SK-N-SH (cell line): Measurements from ENCODE around the gene TMEM87B. TPM values are rescaled to one million over a fixed set of nuclear protein-coding genes. Genes with fewer than 3 reads are reported as not detected.

Experiments used
- CTCF ChIA-PET: fragments of 300-600, 350-600 bp; formaldehyde crosslinking; extraction: SDS; loops from one replicate; lab custom pipeline; 2021; lab: Yijun Ruan, JAX
- POLR2A ChIA-PET: fragments of 350-600 bp; sonication (Branson Sonifier 250); formaldehyde crosslinking; extraction: SDS; loops from one replicate; lab custom pipeline; 2020; ENCODE audit warnings: antibody characterized with exemption, inconsistent platforms; lab: Yijun Ruan, JAX
- DNase-seq: peaks from one replicate; pipeline ENCODE4 v3.0.0; 2012
- H2AFZ ChIP-seq: fragments of 200-600 bp; sonication (generic); 2 replicates; pipeline ENCODE4 v1.8.1; 2016; ENCODE audit warnings: antibody characterized with exemption, mild to moderate bottlenecking, low read depth
- H3F3A ChIP-seq: fragments of 200-600 bp; sonication (generic); replicated peaks from 2 replicates; pipeline ENCODE3; 2016; ENCODE audit warnings: antibody characterized with exemption, mild to moderate bottlenecking; ENCODE audit not compliant: insufficient read depth
- H3K27ac ChIP-seq, 2 experiments: fragments of 200-500 bp in 1 of 2; fragments of 200-600 bp in 1 of 2; sonication (Bioruptor generic) in 1 of 2; sonication (generic), shearing (Covaris generic) in 1 of 2; 2 replicates each; pipeline versions ENCODE4 v1.5.1 to v1.6.1; 2014 to 2016; ENCODE audit warnings: low read depth in 2 of 2, inconsistent platforms in 1 of 2, low read length in 1 of 2, mild to moderate bottlenecking in 1 of 2, mixed read lengths in 1 of 2
- H3K27me3 ChIP-seq: fragments of 200-600 bp; sonication (generic), shearing (Covaris generic); 2 replicates; pipeline ENCODE4 v1.6.1; 2016; ENCODE audit warnings: mixed run types; ENCODE audit not compliant: insufficient read depth
- H3K36me3 ChIP-seq, 2 experiments: fragments of 200-500 bp in 1 of 2; fragments of 200-600 bp in 1 of 2; sonication (Bioruptor generic) in 1 of 2; sonication (generic) in 1 of 2; replicated peaks in 1 of 2; 2 replicates each; pipeline versions ENCODE3 to v1.5.1; 2014 to 2016; ENCODE audit warnings: low read length in 1 of 2, mild to moderate bottlenecking in 1 of 2; ENCODE audit not compliant: insufficient read depth in 2 of 2, control insufficient read depth in 1 of 2
- H3K4me1 ChIP-seq, 2 experiments: fragments of 200-500 bp in 1 of 2; fragments of 200-600 bp in 1 of 2; sonication (Bioruptor generic) in 1 of 2; sonication (generic), shearing (Covaris generic) in 1 of 2; 2 replicates each; pipeline versions ENCODE4 v1.5.1 to v1.6.1; 2014 to 2016; ENCODE audit warnings: low read depth in 1 of 2, low read length in 1 of 2, mixed run types in 1 of 2; ENCODE audit not compliant: insufficient read depth in 2 of 2, control insufficient read depth in 1 of 2
- H3K4me2 ChIP-seq: fragments of 200-600 bp; sonication (generic), shearing (Covaris generic); 2 replicates; pipeline ENCODE4 v1.6.1; 2017; ENCODE audit warnings: mixed run types
- H3K4me3 ChIP-seq, 2 experiments: fragments of 200-500 bp in 1 of 2; fragments of 200-600 bp in 1 of 2; sonication (Bioruptor generic) in 1 of 2; sonication (generic), shearing (Covaris generic) in 1 of 2; 2 replicates each; pipeline versions ENCODE4 v1.5.1 to v1.8.1; 2014 to 2016; ENCODE audit warnings: low read depth in 2 of 2, inconsistent platforms in 1 of 2, low read length in 1 of 2, mild to moderate bottlenecking in 1 of 2, mixed read lengths in 1 of 2, moderate library complexity in 1 of 2
- H3K79me2 ChIP-seq: fragments of 200-600 bp; sonication (generic); 2 replicates; pipeline ENCODE4 v1.8.1; 2017; ENCODE audit warnings: mild to moderate bottlenecking; ENCODE audit not compliant: insufficient read depth
- H3K9ac ChIP-seq: fragments of 200-600 bp; sonication (generic); 2 replicates; pipeline ENCODE4 v1.6.1; 2017; ENCODE audit warnings: mixed run types
- H3K9me2 ChIP-seq: fragments of 200-600 bp; sonication (generic); 2 replicates; pipeline ENCODE4 v1.6.1; 2017; ENCODE audit warnings: mixed run types
- H3K9me3 ChIP-seq: fragments of 200-600 bp; sonication (generic); 2 replicates; pipeline ENCODE4 v1.6.1; 2017; ENCODE audit warnings: mixed run types, mild to moderate bottlenecking, moderate library complexity
- H4K20me1 ChIP-seq: fragments of 200-600 bp; sonication (generic); 2 replicates; pipeline ENCODE4 v1.6.1; 2017; ENCODE audit warnings: mild to moderate bottlenecking, mixed run types; ENCODE audit not compliant: insufficient read depth
- CHD2 ChIP-seq: fragments of 150-350 bp; IDR thresholded peaks from 2 replicates; pipeline ENCODE4 v1.6.1; 2018; ENCODE audit warnings: low read length; ENCODE audit not compliant: partially characterized antibody
- EP300 ChIP-seq, 2 experiments: IDR thresholded peaks; 2 replicates each; pipeline versions ENCODE4 v1.4.0 to v1.6.1; 2012; ENCODE audit warnings: borderline replicate concordance in 1 of 2, low read depth in 1 of 2, low read length in 1 of 2
- FOXM1 ChIP-seq: IDR thresholded peaks from 2 replicates; pipeline ENCODE4 v1.4.0; 2012; ENCODE audit warnings: low read depth, mild to moderate bottlenecking
- GABPA ChIP-seq: IDR thresholded peaks from 2 replicates; pipeline ENCODE4 v1.4.0; 2012; ENCODE audit warnings: low read depth, mild to moderate bottlenecking
- GATA2 ChIP-seq: sonication (generic); formaldehyde crosslinking; IDR thresholded peaks from 2 replicates; pipeline ENCODE4 v1.5.0; 2020; ENCODE audit warnings: mild to moderate bottlenecking, missing genetic modification reagents
- JUND ChIP-seq: IDR thresholded peaks from 2 replicates; pipeline ENCODE4 v1.4.0; 2012
- MEF2A ChIP-seq: IDR thresholded peaks from 2 replicates; pipeline ENCODE4 v1.4.0; 2012; ENCODE audit warnings: low read depth, borderline replicate concordance
- MXI1 ChIP-seq: IDR thresholded peaks from 2 replicates; pipeline ENCODE4 v1.6.1; 2012; ENCODE audit warnings: mild to moderate bottlenecking, low read depth, low read length, improper control_type of control experiment
- NFIC ChIP-seq: IDR thresholded peaks from 2 replicates; pipeline ENCODE4 v1.4.0; 2012; ENCODE audit warnings: borderline replicate concordance
- NRF1 ChIP-seq: IDR thresholded peaks from 2 replicates; pipeline ENCODE4 v1.6.1; 2012; ENCODE audit warnings: low read depth, mild to moderate bottlenecking, low read length
- RFX5 ChIP-seq: IDR thresholded peaks from 2 replicates; pipeline ENCODE4 v1.6.1; 2012; ENCODE audit warnings: mild to moderate bottlenecking, improper control_type of control experiment, low read length
- TCF12 ChIP-seq: IDR thresholded peaks from 2 replicates; pipeline ENCODE4 v1.4.0; 2012
- YY1 ChIP-seq: IDR thresholded peaks from 2 replicates; pipeline ENCODE4 v1.4.0; 2012; ENCODE audit warnings: low read depth, mild to moderate bottlenecking
- WGBS: methylation state at CpG from one replicate; pipeline ENCODE4 v1.1.6; 2017; ENCODE audit warnings: low lambda C conversion rate; 5-methylcytosine and 5-hydroxymethylcytosine counted together
- polyA plus RNA-seq, 3 experiments: library from polyadenylated mRNA; depleted of rRNA; stranded (reverse); fragments of >200 nt; gene quantifications; 2 replicates each; pipeline ENCODE4 v1.2.3, GENCODE V29; 2012
- TF ChIP-seq, protein P1 (sequence below): IDR thresholded peaks from 2 replicates; pipeline ENCODE4; 2012
- TF ChIP-seq, protein P2 (sequence below): IDR thresholded peaks from 2 replicates; pipeline ENCODE4 v1.4.0; 2012; ENCODE audit warnings: low read depth, borderline replicate concordance
- TF ChIP-seq, protein P3 (sequence below): IDR thresholded peaks from 2 replicates; pipeline ENCODE4 v1.6.1; 2012; ENCODE audit warnings: mild to moderate bottlenecking, low read depth, low read length, moderate library complexity
- TF ChIP-seq, protein P4 (sequence below): fragments of 200-600 bp; sonication (generic); IDR thresholded peaks from 2 replicates; pipeline ENCODE4 v1.6.1; 2017; ENCODE audit warnings: antibody characterized with exemption, mild to moderate bottlenecking, moderate library complexity
- TF ChIP-seq, protein P5 (sequence below): IDR thresholded peaks from 2 replicates; pipeline ENCODE4 v1.4.0; 2012; ENCODE audit warnings: low read depth, borderline replicate concordance

Gene TMEM87B
- polyA plus RNA-seq, 1 of the 3 experiments (the other 2 are of a cell fraction), result 7.9 TPM

DNA sequence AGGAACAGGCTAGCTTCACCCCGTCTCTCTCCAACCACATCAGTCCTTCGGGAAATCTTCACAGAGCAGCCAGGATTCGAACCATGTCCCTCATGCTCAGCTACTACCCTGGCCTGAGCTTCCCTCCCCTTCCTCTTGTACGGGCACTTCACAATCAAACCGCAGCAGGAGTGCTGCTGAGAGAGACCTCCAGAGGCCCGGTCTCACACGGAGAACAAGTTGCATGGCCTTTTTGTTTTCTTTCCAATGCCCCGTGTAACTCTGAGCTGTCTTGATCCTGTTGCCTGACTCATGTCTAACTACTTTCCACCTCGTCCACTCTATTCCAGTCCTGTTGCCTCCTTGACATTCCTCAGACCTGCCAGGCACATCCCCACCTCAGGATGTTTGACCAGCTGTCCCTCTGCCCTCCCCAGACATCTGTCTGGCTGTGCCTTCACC is 108.5 kb downstream of the TMEM87B start:
- WGBS, result 82% methylated on average over 8 of the region's 9 CpGs
- H3K79me2 ChIP-seq, result no peaks in the 10 kb centered on the region
- no peak overlapping the region for H3K4me2 ChIP-seq
- POLR2A ChIA-PET, result no interaction called here
- H3K4me3 ChIP-seq, result no peak overlapping the region
- H3K9me3 ChIP-seq, result no peaks in the 10 kb centered on the region
- no peaks in the 10 kb centered on the region; a peak in 1 of 4 replicates for H3K4me1 ChIP-seq
- no peak overlapping the region for H2AFZ ChIP-seq
- CTCF ChIA-PET, result no interaction called here
- no peaks in the 10 kb centered on the region for H3K36me3 ChIP-seq
- TF ChIP-seq YY1 (no peak), MXI1 (no peak), TCF12 (no peak), MEF2A (no peak), FOXM1 (no peak), EP300 (IDR thresholded peaks at IDR 0.05; ENCODE audit: borderline replicate concordance in 1 of 2, low read depth in 1 of 2, low read length in 1 of 2) (no peak), JUND (no peak), RFX5 (no peak), GATA2 (CRISPR knock-in tag) (no peak), GABPA (no peak), NRF1 (no peak)
- TF ChIP-seq, protein P1, sequence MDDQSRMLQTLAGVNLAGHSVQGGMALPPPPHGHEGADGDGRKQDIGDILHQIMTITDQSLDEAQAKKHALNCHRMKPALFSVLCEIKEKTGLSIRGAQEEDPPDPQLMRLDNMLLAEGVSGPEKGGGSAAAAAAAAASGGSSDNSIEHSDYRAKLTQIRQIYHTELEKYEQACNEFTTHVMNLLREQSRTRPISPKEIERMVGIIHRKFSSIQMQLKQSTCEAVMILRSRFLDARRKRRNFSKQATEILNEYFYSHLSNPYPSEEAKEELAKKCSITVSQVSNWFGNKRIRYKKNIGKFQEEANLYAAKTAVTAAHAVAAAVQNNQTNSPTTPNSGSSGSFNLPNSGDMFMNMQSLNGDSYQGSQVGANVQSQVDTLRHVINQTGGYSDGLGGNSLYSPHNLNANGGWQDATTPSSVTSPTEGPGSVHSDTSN, result no peak
- H3K9ac ChIP-seq, result no peak overlapping the region
- no peaks in the 10 kb centered on the region for H4K20me1 ChIP-seq
- DNase-seq, result no peak
- H3K27me3 ChIP-seq, result no peaks in the 10 kb centered on the region
- peaks cover 3% of the 10 kb centered on the region for H3F3A ChIP-seq
- no peaks in the 10 kb centered on the region for H3K9me2 ChIP-seq
- H3K27ac ChIP-seq, result no peak overlapping the region

DNA sequence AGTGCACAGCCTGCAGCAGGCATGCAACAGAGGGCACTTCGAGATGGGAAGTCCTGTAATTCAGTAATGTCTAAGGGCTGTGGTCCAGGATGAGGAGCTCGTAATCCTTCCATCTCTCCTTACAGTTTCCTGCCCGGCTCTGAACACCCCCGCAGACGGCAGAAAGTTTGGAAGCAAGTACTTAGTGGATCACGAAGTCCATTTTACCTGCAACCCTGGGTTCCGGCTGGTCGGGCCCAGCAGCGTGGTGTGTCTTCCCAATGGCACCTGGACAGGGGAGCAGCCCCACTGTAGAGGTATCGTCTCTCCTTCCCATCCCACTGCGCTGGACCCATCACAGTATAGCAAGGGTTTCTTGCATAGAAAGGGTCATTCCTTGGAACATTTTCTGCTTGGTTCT is 109.8 kb downstream of the TMEM87B start:
- no peaks in the 10 kb centered on the region for H4K20me1 ChIP-seq
- no peak overlapping the region for H3K4me3 ChIP-seq
- H3K27me3 ChIP-seq, result no peaks in the 10 kb centered on the region
- no peaks in the 10 kb centered on the region; a peak in 1 of 4 replicates for H3K4me1 ChIP-seq
- no peak overlapping the region for H3K27ac ChIP-seq
- POLR2A ChIA-PET, result no interaction called here
- CTCF ChIA-PET, result no interaction called here
- no peaks in the 10 kb centered on the region for H3K9me2 ChIP-seq
- TF ChIP-seq MXI1, result no peak
- no peak for TF ChIP-seq GATA2 (CRISPR knock-in tag)
- no peak for TF ChIP-seq FOXM1
- TF ChIP-seq, protein P2, sequence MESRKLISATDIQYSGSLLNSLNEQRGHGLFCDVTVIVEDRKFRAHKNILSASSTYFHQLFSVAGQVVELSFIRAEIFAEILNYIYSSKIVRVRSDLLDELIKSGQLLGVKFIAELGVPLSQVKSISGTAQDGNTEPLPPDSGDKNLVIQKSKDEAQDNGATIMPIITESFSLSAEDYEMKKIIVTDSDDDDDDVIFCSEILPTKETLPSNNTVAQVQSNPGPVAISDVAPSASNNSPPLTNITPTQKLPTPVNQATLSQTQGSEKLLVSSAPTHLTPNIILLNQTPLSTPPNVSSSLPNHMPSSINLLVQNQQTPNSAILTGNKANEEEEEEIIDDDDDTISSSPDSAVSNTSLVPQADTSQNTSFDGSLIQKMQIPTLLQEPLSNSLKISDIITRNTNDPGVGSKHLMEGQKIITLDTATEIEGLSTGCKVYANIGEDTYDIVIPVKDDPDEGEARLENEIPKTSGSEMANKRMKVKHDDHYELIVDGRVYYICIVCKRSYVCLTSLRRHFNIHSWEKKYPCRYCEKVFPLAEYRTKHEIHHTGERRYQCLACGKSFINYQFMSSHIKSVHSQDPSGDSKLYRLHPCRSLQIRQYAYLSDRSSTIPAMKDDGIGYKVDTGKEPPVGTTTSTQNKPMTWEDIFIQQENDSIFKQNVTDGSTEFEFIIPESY, result no peak
- TF ChIP-seq, protein P3, sequence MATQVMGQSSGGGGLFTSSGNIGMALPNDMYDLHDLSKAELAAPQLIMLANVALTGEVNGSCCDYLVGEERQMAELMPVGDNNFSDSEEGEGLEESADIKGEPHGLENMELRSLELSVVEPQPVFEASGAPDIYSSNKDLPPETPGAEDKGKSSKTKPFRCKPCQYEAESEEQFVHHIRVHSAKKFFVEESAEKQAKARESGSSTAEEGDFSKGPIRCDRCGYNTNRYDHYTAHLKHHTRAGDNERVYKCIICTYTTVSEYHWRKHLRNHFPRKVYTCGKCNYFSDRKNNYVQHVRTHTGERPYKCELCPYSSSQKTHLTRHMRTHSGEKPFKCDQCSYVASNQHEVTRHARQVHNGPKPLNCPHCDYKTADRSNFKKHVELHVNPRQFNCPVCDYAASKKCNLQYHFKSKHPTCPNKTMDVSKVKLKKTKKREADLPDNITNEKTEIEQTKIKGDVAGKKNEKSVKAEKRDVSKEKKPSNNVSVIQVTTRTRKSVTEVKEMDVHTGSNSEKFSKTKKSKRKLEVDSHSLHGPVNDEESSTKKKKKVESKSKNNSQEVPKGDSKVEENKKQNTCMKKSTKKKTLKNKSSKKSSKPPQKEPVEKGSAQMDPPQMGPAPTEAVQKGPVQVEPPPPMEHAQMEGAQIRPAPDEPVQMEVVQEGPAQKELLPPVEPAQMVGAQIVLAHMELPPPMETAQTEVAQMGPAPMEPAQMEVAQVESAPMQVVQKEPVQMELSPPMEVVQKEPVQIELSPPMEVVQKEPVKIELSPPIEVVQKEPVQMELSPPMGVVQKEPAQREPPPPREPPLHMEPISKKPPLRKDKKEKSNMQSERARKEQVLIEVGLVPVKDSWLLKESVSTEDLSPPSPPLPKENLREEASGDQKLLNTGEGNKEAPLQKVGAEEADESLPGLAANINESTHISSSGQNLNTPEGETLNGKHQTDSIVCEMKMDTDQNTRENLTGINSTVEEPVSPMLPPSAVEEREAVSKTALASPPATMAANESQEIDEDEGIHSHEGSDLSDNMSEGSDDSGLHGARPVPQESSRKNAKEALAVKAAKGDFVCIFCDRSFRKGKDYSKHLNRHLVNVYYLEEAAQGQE, result no peak
- no peak for TF ChIP-seq CHD2
- TF ChIP-seq YY1, result no peak
- TF ChIP-seq, protein P4, sequence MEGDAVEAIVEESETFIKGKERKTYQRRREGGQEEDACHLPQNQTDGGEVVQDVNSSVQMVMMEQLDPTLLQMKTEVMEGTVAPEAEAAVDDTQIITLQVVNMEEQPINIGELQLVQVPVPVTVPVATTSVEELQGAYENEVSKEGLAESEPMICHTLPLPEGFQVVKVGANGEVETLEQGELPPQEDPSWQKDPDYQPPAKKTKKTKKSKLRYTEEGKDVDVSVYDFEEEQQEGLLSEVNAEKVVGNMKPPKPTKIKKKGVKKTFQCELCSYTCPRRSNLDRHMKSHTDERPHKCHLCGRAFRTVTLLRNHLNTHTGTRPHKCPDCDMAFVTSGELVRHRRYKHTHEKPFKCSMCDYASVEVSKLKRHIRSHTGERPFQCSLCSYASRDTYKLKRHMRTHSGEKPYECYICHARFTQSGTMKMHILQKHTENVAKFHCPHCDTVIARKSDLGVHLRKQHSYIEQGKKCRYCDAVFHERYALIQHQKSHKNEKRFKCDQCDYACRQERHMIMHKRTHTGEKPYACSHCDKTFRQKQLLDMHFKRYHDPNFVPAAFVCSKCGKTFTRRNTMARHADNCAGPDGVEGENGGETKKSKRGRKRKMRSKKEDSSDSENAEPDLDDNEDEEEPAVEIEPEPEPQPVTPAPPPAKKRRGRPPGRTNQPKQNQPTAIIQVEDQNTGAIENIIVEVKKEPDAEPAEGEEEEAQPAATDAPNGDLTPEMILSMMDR, result no peak
- TF ChIP-seq, protein P5, sequence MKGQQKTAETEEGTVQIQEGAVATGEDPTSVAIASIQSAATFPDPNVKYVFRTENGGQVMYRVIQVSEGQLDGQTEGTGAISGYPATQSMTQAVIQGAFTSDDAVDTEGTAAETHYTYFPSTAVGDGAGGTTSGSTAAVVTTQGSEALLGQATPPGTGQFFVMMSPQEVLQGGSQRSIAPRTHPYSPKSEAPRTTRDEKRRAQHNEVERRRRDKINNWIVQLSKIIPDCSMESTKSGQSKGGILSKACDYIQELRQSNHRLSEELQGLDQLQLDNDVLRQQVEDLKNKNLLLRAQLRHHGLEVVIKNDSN, result no peak
- TF ChIP-seq NFIC, result no peak
- no peak for DNase-seq
- H3K4me2 ChIP-seq, result no peak overlapping the region
- no peak overlapping the region for H3K9ac ChIP-seq
- H3F3A ChIP-seq, result no peaks in the 10 kb centered on the region
- 88% methylated on average over 9 of the region's 11 CpGs for WGBS
- no peak overlapping the region for H2AFZ ChIP-seq
- no peaks in the 10 kb centered on the region for H3K79me2 ChIP-seq
- no peaks in the 10 kb centered on the region for H3K36me3 ChIP-seq
- H3K9me3 ChIP-seq, result no peaks in the 10 kb centered on the region
